ENCODE measurements around the gene PRKCE. TPM values are rescaled to one million over a fixed set of nuclear protein-coding genes. Genes with fewer than 3 reads are reported as not detected.

PRKCE gene
- total and polyA plus RNA-seq, 2 donors (not counting 1 experiment from before 2014, with no cell fraction given): 14.1 to 19.0 TPM

GRCh38 chr2:45611020-45611859 lies 40.2 kb upstream of the PRKCE start, which contains the start of gene SRBD1:
Gene SRBD1, minus strand, starts transcription at chr2:45611267. Its CDS starts 5,826 bp downstream, at chr2:45605441.
- H3K4me1 ChIP-seq (ENCODE audit: control insufficient read depth, extremely low read depth, insufficient read depth, low read length): no peaks in the 10 kb centered on the region
- peak within 1 kb of the TSS; percentile 72 for H2AFZ ChIP-seq (ENCODE audit: low read length)
- peaks cover 11% of the 10 kb centered on the region for H3K79me2 ChIP-seq (ENCODE audit: control insufficient read depth, insufficient read depth, low read length)
- H3K27ac ChIP-seq (ENCODE audit: insufficient read depth, low read length): peak within 1 kb of the TSS; percentile 65
- no peaks in the 10 kb centered on the region for H4K20me1 ChIP-seq (ENCODE audit: control insufficient read depth, extremely low read depth, insufficient read depth, low read length)
- TF ChIP-seq EZH2 (IDR thresholded peaks at IDR 0.05; ENCODE audit: low read length, missing control alignments): no peak
- TF ChIP-seq, protein P1, sequence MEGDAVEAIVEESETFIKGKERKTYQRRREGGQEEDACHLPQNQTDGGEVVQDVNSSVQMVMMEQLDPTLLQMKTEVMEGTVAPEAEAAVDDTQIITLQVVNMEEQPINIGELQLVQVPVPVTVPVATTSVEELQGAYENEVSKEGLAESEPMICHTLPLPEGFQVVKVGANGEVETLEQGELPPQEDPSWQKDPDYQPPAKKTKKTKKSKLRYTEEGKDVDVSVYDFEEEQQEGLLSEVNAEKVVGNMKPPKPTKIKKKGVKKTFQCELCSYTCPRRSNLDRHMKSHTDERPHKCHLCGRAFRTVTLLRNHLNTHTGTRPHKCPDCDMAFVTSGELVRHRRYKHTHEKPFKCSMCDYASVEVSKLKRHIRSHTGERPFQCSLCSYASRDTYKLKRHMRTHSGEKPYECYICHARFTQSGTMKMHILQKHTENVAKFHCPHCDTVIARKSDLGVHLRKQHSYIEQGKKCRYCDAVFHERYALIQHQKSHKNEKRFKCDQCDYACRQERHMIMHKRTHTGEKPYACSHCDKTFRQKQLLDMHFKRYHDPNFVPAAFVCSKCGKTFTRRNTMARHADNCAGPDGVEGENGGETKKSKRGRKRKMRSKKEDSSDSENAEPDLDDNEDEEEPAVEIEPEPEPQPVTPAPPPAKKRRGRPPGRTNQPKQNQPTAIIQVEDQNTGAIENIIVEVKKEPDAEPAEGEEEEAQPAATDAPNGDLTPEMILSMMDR (conservative IDR thresholded peaks at IDR 0.05 in 1 of 2, IDR thresholded peaks at IDR 0.05 in 1 of 2; ENCODE audit: low read depth in 1 of 2, low read length in 2 of 2): no peak
- H3K27me3 ChIP-seq (ENCODE audit: control insufficient read depth, insufficient read depth, low read length): no peaks in the 10 kb centered on the region
- H3K9me3 ChIP-seq (ENCODE audit: control insufficient read depth, insufficient read depth, low read depth, low read length): no peaks in the 10 kb centered on the region
- peak within 1 kb of the TSS; percentile 37 to 90 (median 64) for H3K4me3 ChIP-seq (replicated peaks in 1 of 4; ENCODE audit: control extremely low read depth in 1 of 4, insufficient read depth in 1 of 4, low read depth in 3 of 4, low read length in 4 of 4)
- peak; percentile 89 to 94 for DNase-seq (ENCODE audit: low read depth in 2 of 2)
- H3K9ac ChIP-seq (ENCODE audit: insufficient read depth, low read length): peak within 1 kb of the TSS; percentile 21
- no peaks in the 10 kb centered on the region for H3K36me3 ChIP-seq (ENCODE audit: control insufficient read depth, insufficient read depth, low read length)
- H3K4me2 ChIP-seq (ENCODE audit: extremely low read depth, insufficient read depth, low read length): peak within 1 kb of the TSS; percentile 85

GRCh38 chr2:45612285-45612684 lies 39.2 kb upstream of the PRKCE start:
- no peaks in the 10 kb centered on the region for H3K36me3 ChIP-seq (ENCODE audit: control insufficient read depth, insufficient read depth, low read length)
- peaks cover 11% of the 10 kb centered on the region for H3K79me2 ChIP-seq (ENCODE audit: control insufficient read depth, insufficient read depth, low read length)
- no peaks in the 10 kb centered on the region for H3K9me3 ChIP-seq (ENCODE audit: control insufficient read depth, insufficient read depth, low read depth, low read length)
- no peak overlapping the region for H2AFZ ChIP-seq (ENCODE audit: low read length)
- no peak for TF ChIP-seq EZH2 (IDR thresholded peaks at IDR 0.05; ENCODE audit: low read length, missing control alignments)
- TF ChIP-seq, protein P1 (conservative IDR thresholded peaks at IDR 0.05 in 1 of 2, IDR thresholded peaks at IDR 0.05 in 1 of 2; ENCODE audit: low read depth in 1 of 2, low read length in 2 of 2): no peak
- H3K27me3 ChIP-seq (ENCODE audit: control insufficient read depth, insufficient read depth, low read length): no peaks in the 10 kb centered on the region
- H3K9ac ChIP-seq (ENCODE audit: insufficient read depth, low read length): no peak overlapping the region
- H3K4me1 ChIP-seq (ENCODE audit: control insufficient read depth, extremely low read depth, insufficient read depth, low read length): peaks cover 3% of the 10 kb centered on the region
- H4K20me1 ChIP-seq (ENCODE audit: control insufficient read depth, extremely low read depth, insufficient read depth, low read length): no peaks in the 10 kb centered on the region
- DNase-seq (ENCODE audit: low read depth in 2 of 2): no peak
- no peak overlapping the region for H3K4me3 ChIP-seq (replicated peaks in 1 of 4; ENCODE audit: control extremely low read depth in 1 of 4, insufficient read depth in 1 of 4, low read depth in 3 of 4, low read length in 4 of 4)
- no peak overlapping the region for H3K4me2 ChIP-seq (ENCODE audit: extremely low read depth, insufficient read depth, low read length)
- no peak overlapping the region for H3K27ac ChIP-seq (ENCODE audit: insufficient read depth, low read length)

GRCh38 chr2:45612731-45613130 lies 38.7 kb upstream of the PRKCE start:
- Histone ChIP-seq H3K9me3 (ENCODE audit: control insufficient read depth, insufficient read depth, low read depth, low read length) (no peaks in the 10 kb centered on the region), H3K9ac (ENCODE audit: insufficient read depth, low read length) (no peak overlapping the region), H3K4me2 (ENCODE audit: extremely low read depth, insufficient read depth, low read length) (no peak overlapping the region), H3K79me2 (ENCODE audit: control insufficient read depth, insufficient read depth, low read length) (peaks cover 10% of the 10 kb centered on the region), H3K27ac (ENCODE audit: insufficient read depth, low read length) (no peak overlapping the region), H3K4me1 (ENCODE audit: control insufficient read depth, extremely low read depth, insufficient read depth, low read length) (peaks cover 5% of the 10 kb centered on the region), H3K27me3 (ENCODE audit: control insufficient read depth, insufficient read depth, low read length) (no peaks in the 10 kb centered on the region), H4K20me1 (ENCODE audit: control insufficient read depth, extremely low read depth, insufficient read depth, low read length) (no peaks in the 10 kb centered on the region), H3K4me3 (replicated peaks in 1 of 4; ENCODE audit: control extremely low read depth in 1 of 4, insufficient read depth in 1 of 4, low read depth in 3 of 4, low read length in 4 of 4) (no peak overlapping the region), H2AFZ (ENCODE audit: low read length) (no peak overlapping the region), H3K36me3 (ENCODE audit: control insufficient read depth, insufficient read depth, low read length) (no peaks in the 10 kb centered on the region)
- TF ChIP-seq EZH2 (IDR thresholded peaks at IDR 0.05; ENCODE audit: low read length, missing control alignments): no peak
- DNase-seq (ENCODE audit: low read depth in 2 of 2): peak in 1 of 2 donors; percentile 68

Data from fibroblast of lung (primary cell).